Skin of body (tissue), 2 donors: ENCODE data around the gene DAW1. TPM values are rescaled to one million over a fixed set of nuclear protein-coding genes. Genes with fewer than 3 reads are reported as not detected.
"Not testable (repeated sequence)": the region's sequence is repeated elsewhere in the genome, so short reads cannot be mapped to it uniquely, and the experiment has no call there.

Experiments used
- DNase-seq: peaks from one replicate; lab custom pipeline; 2025; lab: John Stamatoyannopoulos, UW
- total RNA-seq: library from RNA; depleted of rRNA; stranded (reverse); fragments of >200 nt; gene quantifications from one replicate; pipeline ENCODE4 v1.2.3, GENCODE V29; 2014

The DAW1 gene, protein sequence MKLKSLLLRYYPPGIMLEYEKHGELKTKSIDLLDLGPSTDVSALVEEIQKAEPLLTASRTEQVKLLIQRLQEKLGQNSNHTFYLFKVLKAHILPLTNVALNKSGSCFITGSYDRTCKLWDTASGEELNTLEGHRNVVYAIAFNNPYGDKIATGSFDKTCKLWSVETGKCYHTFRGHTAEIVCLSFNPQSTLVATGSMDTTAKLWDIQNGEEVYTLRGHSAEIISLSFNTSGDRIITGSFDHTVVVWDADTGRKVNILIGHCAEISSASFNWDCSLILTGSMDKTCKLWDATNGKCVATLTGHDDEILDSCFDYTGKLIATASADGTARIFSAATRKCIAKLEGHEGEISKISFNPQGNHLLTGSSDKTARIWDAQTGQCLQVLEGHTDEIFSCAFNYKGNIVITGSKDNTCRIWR
- not detected for total RNA-seq

DNA sequence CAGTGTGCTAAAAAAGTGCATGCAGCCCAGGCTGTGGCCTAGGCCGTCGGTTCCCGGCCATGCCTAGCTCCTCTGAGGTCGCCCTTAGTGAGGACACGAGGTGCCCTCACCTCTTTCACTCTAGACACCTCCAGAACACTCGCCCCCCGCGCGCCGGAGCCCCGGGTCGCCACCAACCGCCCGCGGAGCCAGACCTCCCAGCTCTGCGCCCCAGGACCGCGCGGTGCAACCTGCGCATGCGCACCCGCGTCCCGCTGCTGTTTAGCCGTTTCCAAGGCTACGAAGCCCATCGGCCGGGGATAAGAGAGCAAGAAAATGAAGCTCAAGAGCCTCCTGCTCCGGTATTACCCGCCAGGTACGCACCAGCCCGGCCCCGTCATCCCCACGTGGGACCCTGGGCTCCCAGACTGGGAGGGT lies at the start of gene DAW1:
Gene DAW1, plus strand, starts transcription at position 257 of the 417 bp plus-strand sequence. Its CDS starts 59 bp downstream, at position 316.
- no peak for DNase-seq

DNA sequence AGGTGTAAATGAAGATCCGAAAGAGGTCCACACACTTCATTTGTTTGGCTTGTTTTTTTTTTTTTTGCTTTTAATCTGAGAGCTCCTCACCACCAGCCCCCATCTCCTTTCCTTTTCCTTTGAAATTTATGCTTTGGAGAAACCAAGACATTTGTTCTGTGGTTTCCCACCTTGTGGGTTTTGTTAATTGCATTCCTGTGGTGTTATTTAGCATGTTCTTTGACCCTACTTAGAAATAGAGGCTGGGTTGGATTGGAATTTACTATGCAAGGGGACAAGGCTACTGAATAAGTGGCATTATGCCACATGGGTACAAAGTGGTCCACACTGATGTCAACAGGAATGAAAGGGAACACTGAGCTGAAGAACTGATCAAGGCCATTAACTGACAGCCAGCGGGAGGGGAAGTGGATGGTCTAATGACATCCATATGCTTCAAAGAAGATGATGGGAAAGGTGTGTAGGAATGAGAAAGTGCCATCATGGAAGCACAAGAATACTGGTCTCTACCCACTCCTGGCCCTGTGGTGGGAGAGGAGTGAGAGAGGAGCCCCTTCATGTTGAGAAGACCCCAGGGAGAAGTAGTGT lies 48.9 kb upstream of the DAW1 start:
- no peak for DNase-seq

GRCh38 chr2:227823922-227824321 lies 47.5 kb upstream of the DAW1 start:
- no peak for DNase-seq

GRCh38 chr2:227824711-227825110 lies 46.7 kb upstream of the DAW1 start:
- DNase-seq, result no peak

GRCh38 chr2:227826019-227826521 lies 45.4 kb upstream of the DAW1 start:
- no peak for DNase-seq

GRCh38 chr2:227826563-227826962 lies 44.9 kb upstream of the DAW1 start:
- no peak for DNase-seq

GRCh38 chr2:227827143-227827542 lies 44.3 kb upstream of the DAW1 start:
- no peak for DNase-seq

GRCh38 chr2:227828477-227828912 lies 42.9 kb upstream of the DAW1 start:
- no peak for DNase-seq

DNA sequence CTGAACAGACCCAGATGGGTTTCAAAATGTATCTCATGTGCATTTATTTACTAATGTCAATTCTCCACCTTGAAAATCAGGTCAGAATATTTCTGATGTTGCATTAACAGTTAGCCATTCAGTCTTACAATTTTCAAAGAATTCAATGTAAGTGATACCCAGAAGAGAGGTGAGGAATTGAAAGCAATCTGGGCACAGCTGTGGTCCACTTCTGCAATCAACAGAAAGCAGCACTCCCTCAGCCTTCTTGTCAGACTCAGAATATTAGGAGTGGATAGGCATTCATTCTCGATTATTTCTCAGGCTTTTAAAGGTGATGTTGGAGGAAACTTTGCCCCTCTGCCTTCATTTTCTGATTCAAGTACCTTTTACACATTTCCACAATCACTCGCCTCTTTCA lies 42.1 kb upstream of the DAW1 start:
- DNase-seq, result no peak

- no peak for DNase-seq
Measured at GRCh38 chr2:227834423-227834822, 37.0 kb upstream of the DAW1 start.

GRCh38 chr2:227834916-227835650 lies 36.3 kb upstream of the DAW1 start:
- no peak for DNase-seq

DNA sequence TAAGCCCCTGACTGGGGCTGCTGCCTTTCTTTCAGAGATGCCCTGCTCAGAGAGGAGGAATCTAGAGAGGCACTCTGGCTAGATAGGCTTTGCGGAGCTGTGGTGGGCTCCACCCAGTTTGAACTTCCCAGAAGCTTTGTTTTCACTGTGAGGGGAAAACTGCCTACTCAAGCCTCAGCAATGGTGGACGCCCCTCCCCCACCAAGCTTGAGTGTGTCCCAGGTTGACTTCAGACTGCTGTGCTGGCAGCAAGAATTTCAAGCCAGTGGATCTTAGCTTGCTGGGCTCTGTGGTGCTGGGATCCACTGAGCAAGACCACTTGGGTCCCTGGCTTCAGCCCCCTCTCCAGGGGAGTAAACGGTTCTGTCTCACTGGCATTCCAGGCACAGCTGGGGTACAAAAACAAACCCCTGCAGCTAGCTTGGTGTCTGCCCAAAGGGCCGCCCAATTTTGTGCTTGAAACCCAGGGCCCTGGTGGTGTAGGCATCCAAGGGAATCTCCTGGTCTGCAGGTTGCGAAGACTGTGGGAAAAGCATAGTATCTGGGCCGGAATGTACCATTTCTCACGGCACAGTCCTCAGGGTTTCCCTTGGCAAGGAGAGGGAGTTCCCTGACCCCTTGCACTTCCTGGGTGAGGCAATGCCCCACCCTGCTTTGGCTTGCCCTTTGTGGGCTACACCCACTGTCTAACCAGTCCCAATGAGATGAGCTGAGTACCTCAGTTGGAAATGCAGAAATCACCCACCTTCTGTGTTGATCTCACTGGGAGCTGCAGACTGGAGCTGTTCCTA lies 31.9 kb upstream of the DAW1 start:
- not testable (repeated sequence) for DNase-seq

- no peak for DNase-seq
Measured at GRCh38 chr2:227846831-227847230, 24.6 kb upstream of the DAW1 start.

GRCh38 chr2:227848146-227848545 lies 23.3 kb upstream of the DAW1 start:
- no peak for DNase-seq

- DNase-seq, result no peak
Measured at GRCh38 chr2:227848586-227848985, 22.8 kb upstream of the DAW1 start.

DNA sequence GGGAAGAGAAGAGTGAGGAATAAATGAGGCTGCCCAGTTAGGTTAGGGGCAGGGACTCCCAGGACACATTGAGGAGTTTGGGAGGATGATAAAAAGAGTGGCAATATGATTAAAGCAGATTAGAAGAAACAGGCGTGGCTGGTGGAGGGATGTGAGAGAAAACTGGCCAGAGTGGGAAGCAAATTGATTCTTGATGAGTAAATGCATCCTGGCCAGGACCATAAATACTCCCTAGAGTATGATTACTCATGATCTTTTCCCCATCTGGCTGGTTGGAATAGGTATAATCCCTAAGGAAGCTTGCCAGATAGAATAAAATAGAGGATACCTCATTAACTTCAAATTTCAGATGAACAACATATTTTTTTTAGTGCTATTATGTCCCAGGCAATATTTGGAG lies 21.5 kb upstream of the DAW1 start:
- no peak for DNase-seq

DNA sequence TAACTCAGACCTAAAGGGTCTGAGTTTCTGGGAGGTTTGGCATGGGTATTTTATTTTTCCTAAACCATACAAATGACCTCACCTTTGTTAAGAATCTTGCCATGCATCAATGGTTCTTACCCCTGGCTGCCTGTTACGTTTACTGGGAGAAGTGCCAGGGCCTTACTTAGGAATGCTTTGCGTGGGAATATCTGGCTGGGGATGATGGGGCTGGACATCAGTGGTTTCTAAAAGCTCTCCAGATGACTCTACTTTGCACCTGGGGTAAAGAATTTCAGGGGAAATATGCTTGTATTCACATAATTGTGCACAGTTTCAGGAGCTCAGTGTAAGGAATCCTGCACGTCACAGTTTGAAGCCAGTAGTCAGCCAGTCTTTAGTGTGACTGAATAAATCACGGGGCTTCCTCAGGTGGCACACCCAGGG lies 18.2 kb upstream of the DAW1 start:
- no peak for DNase-seq

- no peak for DNase-seq
Measured at GRCh38 chr2:227853765-227854271, 17.6 kb upstream of the DAW1 start.

DNA sequence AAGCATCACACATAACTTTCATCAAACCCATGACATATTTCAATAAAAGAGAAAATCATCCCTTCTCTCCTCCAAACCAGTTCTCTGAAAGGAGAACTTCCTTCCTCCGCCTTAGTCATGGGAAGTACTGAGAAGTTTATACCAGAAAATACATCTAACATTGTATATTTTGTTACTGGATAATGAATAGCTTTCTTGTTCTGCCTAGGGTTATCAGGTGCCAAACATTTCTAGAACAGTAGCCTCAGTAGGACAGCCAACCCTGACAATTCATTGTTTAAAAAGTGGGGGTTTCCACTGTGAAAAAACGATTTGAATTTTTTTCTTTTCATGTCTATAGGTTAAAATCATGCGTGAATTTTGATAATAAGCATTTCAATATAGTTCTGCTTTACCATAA lies 16.0 kb upstream of the DAW1 start:
- DNase-seq, result no peak

- no peak for DNase-seq
Measured at GRCh38 chr2:227856697-227857096, 14.7 kb upstream of the DAW1 start.

- no peak for DNase-seq
Measured at GRCh38 chr2:227860221-227860641, 11.2 kb upstream of the DAW1 start.
